GM21360 (cell line): ENCODE measurements around the gene ADORA1.

Experiments used
- ATAC-seq: cut with Tn5 transposase; IDR thresholded peaks from one replicate; pipeline ENCODE4 v1.9.1; 2021; ENCODE audit warnings: mild to moderate bottlenecking, moderate library complexity; ENCODE audit not compliant: unreplicated experiment

The ADORA1 gene

DNA sequence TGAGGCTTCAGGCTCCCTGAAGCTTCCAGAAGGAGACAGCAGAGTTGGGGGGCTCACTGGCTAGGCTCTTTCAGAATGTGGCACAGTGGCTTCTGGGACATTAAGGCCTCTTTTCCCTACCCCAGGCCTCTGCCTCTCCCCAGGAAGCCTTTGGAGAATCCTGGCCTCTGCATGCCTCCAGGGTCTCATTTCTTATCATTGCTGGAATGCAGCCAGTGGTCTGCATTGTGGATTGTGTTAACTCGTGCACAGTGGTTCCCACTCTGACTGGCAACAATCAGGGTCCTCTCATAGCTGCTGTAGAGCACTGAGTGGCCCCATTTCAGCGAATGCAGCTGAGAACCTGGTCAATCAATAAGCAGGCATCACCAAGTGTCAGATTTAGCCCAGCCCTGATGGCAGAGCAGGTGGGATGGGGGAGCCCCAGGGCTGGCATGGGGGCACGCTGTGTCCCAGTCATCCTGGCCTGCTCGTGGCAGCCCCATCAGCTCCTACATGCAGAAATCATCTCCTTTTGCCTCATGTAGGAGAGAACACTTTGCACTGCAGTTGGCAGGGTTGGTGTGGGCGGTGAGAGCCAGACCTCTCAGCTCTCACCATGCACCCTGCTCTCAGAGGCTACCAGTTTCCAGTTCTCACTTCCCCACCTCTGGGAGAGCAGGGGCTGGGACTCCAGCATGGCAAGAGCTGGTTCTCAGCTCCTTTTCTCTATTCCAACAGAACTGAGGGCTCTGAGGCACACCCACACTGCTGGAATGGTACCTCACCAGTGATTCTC, 13.4 kb downstream of the ADORA1 start:
- ATAC-seq: no peak

GRCh38 chr1:203142124-203142523, 14.6 kb downstream of the ADORA1 start:
- no peak for ATAC-seq

DNA sequence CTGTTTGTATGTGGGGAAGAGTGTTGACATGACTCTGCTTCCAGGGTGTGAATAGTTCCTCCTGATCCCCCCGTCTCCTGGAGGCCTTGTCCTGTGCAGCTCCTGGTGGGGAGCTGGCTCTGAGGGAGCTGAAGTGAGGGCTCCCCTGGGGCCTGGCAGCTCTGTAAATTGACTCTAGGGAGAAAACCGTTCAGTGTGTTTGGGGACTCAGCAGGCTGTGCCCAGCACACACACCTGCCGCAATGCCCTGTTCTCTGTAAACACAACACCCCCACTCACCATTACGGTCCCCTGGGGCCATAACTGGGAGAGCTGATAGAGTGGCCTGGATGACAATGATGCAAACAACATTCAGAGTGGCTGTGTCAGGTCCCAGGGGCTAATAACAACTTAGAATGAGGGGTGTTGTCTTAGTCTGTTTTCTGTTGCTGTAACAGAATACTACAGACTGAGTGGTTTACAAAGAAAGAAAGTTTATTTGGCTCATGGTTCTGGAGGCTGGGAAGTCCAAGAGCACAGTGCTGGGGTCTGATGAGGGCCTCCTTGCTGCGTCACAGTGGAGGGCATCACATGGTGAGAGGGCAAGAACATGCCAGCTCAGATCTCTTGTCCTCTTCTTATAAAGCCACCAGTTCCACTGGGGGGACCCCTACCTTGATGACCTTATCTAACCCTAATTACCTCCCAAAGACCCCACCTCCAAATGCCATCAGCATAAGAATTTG, 15.3 kb downstream of the ADORA1 start:
- ATAC-seq: no peak

GRCh38 chr1:203143641-203144040, 16.1 kb downstream of the ADORA1 start:
- ATAC-seq: no peak

DNA sequence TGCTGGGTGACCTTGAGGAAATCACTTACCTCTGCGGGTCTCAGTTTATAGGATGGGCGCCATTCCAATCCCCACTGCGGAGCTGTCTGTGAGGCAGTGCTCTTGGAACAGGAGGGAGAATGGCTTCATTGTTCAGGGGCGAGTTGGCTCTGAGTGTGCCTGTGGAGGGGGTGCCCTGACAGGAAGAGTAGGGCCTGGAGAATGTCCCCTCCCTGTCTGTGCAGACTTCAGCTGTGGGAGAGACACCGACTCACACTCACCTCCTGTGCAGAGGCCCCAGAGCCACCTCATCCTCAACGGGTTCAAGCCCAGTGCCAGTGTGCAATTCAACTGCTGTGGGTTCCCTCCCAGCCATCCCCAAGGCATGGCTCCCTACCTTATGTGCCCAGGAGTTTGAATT, 17.1 kb downstream of the ADORA1 start:
- ATAC-seq: no peak

GRCh38 chr1:203145321-203146041, 18.0 kb downstream of the ADORA1 start:
- ATAC-seq: no peak

GRCh38 chr1:203146042-203146369, 18.5 kb downstream of the ADORA1 start:
- no peak for ATAC-seq

DNA sequence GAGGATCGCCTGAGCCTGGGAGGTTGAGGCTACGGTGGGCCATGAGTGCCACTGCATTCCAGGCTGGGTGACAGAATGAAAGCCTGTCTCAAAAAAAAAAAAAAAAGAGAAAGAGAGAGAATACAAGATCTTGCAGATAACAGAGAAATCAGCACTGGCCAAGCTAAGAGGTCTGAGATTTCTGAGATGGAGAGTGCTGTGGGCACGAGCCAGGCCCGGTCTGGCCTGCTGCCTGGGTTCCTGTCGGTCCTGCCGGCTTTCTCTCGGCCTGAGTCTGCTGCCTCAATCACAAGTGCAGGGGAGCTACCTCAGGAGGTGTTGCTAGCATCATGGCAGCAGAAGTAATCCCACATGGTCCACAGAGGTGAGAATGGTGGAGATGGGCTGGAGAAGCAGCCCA, 19.0 kb downstream of the ADORA1 start:
- no peak for ATAC-seq

GRCh38 chr1:203147376-203147775, 19.9 kb downstream of the ADORA1 start:
- no peak for ATAC-seq

GRCh38 chr1:203148127-203148526, 20.6 kb downstream of the ADORA1 start:
- no peak for ATAC-seq

- no peak for ATAC-seq
Measured at GRCh38 chr1:203148579-203148978, 21.1 kb downstream of the ADORA1 start.

- no peak for ATAC-seq
Measured at GRCh38 chr1:203149188-203149840, 21.8 kb downstream of the ADORA1 start.

GRCh38 chr1:203150511-203151297, 23.2 kb downstream of the ADORA1 start:
- ATAC-seq: no peak

GRCh38 chr1:203151362-203152157, 24.0 kb downstream of the ADORA1 start:
- no peak for ATAC-seq

GRCh38 chr1:203152158-203153034, 24.9 kb downstream of the ADORA1 start:
- ATAC-seq: no peak

- ATAC-seq: no peak
Measured at GRCh38 chr1:203153051-203153988, 25.8 kb downstream of the ADORA1 start.

GRCh38 chr1:203153989-203154821, 26.7 kb downstream of the ADORA1 start:
- no peak for ATAC-seq
